Kidney capillary endothelial cell (primary cell): Measurements from ENCODE around the gene MBD1.
"Not testable (repeated sequence)": the region's sequence is repeated elsewhere in the genome, so short reads cannot be mapped to it uniquely, and the experiment has no call there.

Experiments
- DNase-seq: peaks from one replicate; pipeline ENCODE4 v3.0.0-alpha.2; 2018; ENCODE audit warnings: low spot score

Gene MBD1, protein sequence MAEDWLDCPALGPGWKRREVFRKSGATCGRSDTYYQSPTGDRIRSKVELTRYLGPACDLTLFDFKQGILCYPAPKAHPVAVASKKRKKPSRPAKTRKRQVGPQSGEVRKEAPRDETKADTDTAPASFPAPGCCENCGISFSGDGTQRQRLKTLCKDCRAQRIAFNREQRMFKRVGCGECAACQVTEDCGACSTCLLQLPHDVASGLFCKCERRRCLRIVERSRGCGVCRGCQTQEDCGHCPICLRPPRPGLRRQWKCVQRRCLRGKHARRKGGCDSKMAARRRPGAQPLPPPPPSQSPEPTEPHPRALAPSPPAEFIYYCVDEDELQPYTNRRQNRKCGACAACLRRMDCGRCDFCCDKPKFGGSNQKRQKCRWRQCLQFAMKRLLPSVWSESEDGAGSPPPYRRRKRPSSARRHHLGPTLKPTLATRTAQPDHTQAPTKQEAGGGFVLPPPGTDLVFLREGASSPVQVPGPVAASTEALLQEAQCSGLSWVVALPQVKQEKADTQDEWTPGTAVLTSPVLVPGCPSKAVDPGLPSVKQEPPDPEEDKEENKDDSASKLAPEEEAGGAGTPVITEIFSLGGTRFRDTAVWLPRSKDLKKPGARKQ

DNA sequence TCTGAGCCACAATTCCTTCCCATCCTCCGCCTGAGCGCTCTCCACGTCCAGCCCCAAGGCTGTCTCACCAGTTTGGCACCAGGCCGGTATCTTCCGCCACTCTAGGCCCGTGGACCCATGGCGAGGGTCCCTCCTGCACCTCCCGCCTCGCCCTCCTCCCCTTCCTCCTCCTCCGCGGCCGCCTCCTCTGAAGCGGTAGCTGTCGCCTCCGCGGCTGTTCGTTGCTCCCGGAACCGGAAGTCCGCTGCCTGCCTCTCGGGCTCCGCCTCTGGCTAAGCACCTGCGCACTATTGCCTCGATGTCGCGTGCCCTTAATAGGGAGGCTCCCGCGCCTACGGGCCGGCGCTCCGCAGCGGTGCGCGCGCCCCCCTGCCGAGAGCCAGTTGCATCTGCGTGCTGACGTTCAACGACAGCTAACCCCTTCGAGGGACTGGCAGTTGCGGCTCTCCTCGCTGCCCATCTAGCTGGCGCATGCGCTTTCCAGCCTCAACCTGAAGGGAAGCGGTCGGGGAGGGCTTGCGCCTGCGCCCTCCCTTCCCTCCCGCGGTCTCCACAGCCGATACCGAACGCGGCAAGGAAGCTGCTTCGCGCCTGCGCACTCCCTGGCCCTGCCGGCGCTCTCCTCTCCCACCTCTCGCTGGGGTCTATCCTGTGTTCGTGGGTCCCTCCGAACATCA, at the start of gene MBD1:
MBD1 (minus strand) TSS at position 229 of the 677 bp plus-strand sequence. CDS start 1,531 bp downstream, outside the sequence.
- DNase-seq, result peak; percentile 96

DNA sequence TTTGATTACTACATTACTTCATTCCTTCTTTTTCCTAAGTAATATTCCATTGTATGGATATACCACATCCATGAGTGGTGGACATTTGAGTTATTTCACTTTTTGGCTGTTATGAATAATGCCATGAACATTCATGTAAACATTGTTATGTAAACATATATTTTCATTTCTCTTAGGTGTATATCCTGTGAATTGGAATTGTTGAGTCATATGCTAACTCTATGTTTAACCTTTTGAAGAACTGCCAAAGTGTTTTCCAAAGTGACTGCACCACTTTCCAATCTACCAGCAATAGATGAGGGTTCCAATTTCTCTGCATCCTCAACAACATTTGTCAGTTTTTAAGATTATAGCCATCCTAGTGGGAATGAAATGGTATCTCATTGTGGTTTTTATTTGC, 48.9 kb upstream of the MBD1 start:
- DNase-seq, result no peak

DNA sequence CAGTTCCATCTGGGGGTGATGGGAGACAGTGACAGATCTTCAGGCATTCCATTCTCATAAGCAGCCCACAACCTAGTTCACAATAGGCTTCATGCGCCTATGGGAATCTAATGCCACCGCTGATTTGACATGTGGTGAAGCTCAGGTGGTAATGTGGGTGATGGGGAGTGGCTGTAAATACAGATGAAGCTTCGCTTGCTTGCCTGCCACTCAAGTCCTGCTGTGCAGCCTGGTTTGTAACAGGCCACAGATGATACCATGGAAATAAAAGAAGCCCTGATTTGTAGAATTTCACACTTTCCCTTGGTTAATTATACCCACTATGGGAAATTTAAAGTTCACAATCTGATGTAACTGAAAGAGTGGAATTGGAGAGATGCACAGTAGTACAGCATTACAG, 46.7 kb upstream of the MBD1 start:
- DNase-seq, result no peak

DNA sequence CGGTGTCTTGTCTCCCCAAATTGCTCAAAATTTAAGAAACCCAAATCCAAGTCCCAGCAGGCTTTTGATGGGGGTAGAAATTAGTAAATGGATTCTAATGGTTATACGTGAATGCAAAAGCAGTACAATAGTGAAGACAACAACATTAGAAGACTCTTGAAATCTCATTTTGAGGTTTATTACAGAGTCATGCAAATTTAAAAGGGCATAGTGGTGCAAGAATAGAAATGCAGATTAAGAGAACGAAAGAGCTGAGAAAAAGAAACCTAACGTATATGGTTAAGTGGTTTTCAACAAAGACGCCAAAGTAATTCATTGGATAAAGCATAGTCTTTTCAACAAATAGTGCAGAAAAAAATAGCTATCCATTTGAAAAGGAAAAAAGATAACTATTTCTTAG, 39.4 kb upstream of the MBD1 start:
- DNase-seq, result no peak

DNA sequence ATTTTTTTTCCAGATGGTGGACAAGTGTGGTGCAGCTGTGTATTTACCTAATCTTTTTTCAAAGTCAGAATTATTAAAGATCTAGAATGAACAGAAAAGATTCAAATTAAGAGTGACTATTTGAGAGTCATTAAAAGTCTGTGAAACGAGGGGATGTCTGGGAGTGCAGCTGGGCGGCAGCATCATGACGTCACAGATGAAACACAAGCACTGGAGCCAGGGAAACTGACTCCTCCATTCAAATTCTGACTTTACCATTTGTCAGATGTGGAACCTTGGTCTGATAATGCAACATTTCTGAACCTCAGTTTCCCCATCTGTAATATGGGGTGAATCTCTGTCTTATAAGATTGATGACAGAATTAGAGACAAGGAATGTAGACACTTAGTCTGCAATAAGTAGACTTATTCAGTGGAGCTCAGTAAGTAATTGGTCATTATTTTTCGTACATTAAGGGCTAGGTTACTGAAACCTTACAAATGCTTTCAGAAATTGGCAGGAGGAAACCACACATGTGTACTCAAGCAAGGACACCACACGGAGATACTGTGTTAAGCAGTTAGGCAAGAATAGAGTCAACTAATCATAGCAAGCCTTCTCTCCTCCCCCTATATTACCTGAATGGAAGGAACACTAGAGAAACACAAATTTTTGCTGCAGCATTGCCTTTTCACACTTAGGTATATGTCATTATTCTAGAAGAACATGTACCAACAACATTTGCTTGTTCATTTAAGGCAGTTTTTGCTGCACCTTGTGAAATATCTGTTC, 34.0 kb upstream of the MBD1 start:
- DNase-seq, result no peak

DNA sequence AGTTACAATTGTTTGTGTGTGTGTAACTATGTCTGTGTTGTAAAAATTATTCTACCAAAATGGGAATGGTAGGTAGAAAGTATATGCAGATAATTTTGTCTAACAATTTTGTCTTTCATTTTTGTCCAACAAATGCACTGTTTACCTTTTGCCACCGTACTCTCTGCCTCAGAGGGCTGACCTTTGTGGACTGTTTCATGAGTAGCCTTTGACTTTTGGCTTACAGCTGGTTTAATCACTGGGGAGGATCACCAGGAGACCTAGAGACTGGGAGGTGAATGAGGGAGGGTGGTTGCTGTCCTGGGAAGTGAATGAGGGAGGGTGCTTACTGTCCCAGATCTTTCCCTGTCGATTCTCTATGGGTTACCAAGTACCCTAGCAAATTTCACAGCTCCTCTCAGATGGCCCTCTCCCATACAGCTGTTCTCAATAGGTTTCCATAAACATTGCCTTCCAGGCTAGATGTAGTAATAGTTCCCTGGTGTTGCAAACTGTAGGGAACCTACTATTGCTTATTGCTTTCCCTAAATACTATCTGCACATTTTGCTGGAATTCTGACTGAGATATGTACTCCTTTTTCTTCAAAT, 32.6 kb upstream of the MBD1 start:
- DNase-seq, result no peak

DNA sequence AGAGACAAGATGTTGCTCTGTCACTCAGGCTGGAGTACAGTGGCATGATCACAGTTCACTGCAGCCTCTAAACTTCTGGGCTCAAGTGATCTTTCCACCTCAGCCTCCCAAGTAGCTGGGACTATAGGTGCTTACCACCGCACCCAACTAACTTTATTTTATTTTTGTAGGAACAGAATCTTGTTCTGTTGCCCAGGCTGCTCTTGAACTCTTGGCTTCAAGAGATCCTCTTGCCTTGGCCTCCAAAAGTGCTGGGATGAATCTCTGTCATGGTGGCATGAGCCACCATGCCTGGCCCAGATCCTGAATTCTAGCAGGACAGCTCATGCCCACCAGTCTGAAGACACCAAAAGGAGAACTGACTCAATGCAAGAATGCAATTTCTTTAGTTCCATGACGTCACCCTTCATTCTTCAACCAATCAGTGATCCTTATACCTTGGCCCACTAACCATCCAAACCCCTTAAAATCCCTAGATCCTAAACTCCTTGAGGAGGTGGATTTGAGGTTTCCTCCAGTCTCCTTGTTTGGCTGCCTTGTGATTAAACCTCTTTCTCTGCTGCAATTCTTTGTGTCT, 31.8 kb upstream of the MBD1 start:
- DNase-seq, result no peak

DNA sequence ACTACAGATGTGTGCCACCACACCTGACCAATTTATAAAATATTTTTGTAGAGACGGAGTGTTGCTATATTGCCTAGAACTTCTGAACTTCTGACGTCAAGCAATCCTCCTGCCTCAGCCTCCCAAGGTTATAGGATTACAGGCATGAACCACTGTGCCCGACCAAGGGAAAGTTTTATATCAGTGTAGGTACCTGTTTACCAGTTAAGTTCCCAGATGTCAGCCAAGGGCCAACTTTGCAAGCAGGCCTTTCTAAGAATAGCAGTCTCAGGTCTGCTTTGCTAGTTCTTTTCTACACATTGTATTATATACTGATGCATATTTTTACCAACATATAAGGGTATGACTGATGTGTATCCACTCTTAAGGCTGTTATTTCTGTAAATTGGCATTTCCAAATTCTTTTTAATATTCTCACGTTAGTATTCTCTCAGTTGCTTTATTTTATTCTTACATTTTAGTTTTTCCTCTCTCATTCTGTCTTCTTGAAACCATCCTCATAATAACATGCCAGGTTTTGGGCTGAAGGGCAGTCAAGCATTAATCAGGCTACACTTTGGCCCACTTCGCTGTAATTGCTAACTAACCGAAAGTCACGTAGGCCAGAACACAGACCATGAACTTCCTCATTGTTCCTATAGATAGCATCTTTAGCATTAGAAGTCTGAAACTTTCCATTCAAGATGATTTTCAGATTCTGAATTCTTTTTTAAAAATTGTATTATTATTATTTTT, 31.1 kb upstream of the MBD1 start:
- DNase-seq, result no peak

DNA sequence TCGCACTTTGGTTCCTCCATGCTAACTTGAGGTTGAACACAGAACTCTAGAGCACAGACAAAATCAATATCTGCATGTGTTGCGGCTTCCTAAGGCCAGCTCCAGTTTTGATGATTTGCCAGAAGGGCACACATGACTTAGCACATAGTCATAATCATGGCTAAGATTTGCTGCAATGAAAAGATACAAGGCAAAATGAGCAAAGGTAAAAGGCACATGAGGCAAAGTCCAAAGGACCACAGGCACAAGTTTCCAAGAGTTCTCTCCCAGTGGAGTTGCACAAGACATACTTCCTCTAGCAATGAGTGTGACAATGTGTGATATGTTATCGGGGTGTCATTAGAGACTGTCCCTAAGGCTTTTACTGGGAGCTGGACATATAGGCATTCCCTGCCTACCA, 30.3 kb upstream of the MBD1 start:
- DNase-seq, result no peak

DNA sequence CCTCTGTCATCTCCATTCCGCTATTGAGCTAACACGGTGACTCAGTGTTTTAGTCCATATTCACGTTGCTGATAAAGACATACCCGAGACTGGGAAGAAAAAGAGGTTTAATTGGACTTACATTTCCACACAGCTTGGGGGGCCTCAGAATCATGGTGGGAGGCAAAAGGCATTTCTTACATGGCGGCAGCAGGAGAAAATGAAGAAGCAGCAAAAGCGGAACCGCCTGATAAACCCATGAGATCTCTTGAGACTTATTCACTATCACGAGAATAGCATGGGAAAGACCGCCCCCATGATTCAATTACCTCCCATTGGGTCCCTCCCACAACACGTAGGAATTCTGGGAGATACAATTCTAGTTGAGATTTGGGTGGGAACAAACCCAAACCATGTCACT, 28.8 kb upstream of the MBD1 start:
- no peak for DNase-seq

DNA sequence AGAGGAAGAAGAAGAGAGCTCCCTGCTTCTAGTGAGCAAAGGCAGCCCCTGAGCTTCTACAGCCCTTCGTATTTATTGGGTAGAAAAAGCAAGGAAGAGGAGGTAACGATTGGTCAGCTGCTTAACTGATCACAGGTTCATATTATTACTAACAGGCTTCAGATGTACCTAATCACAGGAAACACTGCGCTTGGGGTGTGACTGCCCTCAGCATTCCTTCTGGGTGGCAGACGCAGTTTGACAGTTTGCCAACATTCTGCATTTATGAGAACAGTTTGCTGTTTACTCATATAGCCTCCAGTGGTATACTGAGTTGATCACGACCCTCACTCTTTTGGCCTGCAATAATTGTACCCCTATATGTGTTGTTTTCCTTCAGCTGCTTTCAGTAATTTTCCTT, 27.5 kb upstream of the MBD1 start:
- not testable (repeated sequence) for DNase-seq

DNA sequence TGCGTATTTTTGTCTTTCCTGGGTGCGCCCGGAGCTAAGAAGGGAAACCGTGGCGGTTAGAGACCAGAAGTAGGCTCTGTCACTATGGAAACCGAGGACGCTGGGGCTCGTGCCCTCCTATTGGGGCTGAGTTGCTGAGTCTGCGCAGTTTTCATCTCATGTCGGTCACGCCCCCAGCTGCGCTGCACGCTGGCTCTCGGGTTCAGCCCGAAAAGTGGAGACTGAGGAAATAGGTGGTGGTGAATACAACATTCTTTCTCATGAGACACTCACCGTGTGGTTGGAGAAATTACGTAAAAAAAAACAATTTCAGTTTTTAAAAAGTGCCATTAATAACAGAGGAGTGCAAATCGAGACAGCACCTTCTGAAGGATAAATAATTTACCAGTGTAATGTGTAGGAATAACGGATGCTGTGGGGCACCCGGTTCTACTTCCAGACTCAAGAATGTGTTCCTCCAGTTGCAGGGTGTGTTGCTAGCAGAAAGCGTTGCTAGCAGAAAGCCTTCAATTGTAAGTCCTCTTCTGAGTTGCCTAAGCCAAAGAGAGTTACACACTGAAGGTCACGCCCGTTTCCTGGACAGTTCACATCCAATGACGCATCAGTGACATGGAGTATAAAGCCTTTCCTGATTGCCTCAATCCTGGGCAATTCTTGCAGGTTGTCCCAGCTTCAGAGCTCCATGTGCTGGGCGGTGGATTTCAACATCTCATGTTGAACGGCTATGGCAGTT, 26.6 kb upstream of the MBD1 start:
- peak; percentile 71 for DNase-seq

DNA sequence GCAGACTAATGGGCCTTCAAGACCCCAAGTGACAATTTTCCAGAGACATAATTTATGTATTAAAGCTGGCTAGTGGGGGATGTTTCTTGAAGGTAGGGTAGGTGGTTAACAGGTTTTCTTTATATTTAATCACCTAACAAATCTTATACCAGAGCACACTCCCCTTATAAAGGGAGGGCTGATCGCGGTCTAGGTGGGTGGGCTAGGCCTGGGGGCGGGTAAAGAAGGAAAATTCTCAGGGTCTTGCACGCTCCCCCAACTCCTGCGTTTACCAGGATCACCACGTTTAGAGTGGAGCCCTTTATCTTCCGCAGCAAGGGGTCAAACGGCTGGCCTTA, 26.0 kb upstream of the MBD1 start:
- DNase-seq, result no peak

DNA sequence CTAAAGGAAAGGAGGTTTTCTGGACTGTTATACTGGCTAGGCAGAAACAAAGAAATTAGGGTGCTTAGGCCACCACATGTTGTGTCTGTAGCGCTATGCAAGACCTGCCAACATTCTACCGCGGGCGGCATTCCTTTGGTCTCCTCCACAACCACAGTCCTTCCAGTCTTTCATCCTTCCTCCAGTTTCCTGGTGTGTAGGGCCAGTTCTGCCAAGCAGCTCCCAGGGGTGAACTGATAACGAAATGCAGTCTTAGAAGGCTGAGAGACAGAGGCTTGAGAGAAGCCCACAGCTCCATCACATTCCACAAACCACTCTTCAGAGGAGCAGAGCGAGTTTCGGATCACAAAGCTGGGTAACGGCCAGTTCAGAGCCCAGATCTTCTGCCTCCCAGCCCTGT, 25.6 kb upstream of the MBD1 start:
- no peak for DNase-seq

DNA sequence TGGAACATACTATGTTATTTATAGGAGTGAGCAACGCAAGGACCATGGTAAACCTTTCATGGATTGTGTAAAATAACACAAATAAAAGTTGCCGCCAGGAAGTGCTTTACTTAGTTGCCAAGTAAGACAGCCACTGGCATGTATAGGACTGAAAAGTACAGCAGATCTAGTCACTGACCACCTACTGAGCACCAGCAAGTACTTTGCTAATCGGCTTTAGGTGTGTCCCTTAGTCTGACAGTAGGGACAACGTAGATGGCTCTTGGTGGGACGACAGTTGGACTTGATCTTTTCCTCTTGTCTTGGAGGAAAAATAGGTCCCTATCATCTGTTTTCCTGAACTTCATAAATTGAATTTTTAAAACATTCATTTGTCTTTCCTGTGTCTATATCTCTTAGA, 19.8 kb upstream of the MBD1 start:
- no peak for DNase-seq

DNA sequence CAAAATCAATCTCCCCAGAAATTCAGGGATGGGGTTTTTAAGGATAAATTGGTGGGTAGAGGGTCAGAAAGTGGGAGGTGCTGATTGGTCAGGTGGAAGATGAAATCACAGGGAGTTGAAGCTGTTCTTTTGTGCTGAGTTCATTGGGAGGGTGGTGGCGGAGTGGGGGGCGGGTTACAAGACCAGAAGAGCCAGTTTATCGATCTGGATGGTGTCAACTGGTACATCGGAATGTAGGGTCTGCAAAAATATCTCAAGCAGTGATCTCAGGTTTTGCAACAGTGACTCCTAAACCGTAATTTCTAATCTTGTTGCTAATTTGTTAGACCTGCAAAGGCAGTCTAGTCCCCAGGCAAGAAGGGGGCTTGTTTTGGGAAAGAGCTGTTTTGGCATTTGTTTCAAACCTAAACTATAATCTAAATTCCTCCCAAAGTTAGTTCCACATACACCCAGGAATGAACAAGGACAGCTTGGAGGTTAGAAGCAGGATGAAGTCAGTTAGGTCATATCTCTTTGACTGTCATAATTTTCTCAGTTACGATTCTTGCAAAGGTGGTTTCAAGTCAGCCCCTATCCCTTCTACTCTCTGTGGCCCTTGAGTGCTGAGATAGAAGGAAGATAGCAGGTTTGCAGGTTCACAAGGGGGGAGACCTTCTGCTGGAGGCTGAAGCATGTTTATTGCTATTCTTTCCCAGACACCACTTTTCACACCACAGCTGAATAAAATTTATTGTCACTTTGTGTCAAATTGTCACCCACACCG, 18.5 kb upstream of the MBD1 start:
- DNase-seq, result no peak

DNA sequence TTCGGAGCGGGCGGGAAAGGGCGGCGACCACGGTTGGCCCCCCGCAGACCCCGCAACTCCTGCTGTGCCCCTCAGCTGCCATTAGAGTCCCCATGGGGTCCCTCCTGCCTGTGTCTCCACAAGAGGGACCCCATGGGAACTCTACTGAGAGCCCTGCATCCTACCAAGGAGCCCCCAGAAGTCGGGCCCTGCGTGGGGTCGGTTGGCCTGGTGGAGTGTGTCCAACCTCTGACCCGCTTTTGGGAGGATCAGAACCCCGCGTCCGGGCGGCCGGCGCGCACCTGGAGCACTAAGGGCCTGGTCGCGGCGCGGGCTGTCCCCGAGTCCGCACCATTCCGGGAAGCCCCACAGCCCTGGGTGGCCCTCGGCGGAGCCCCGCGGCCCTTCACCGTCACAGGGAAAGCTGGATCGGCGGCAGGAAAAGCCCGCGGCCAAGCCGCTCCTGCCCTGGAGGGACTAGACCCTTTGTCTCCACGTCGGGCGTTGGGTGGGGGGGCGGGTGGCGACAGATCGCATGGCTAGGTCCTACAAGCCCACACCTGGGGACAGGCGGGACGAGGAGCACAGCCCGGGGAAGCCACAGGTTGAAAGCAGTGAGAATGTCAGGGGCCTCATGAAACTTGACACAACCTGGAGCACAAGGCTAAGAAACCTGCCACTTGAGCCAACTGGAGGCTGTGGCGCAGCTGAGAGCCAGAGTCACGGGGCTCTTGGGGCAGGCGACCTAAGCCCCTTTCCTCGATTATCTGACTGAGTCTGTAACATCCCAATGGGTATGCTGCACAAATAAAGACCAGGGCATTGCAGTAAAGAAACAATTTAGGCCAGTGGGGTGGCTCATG, 17.3 kb upstream of the MBD1 start:
- no peak for DNase-seq

DNA sequence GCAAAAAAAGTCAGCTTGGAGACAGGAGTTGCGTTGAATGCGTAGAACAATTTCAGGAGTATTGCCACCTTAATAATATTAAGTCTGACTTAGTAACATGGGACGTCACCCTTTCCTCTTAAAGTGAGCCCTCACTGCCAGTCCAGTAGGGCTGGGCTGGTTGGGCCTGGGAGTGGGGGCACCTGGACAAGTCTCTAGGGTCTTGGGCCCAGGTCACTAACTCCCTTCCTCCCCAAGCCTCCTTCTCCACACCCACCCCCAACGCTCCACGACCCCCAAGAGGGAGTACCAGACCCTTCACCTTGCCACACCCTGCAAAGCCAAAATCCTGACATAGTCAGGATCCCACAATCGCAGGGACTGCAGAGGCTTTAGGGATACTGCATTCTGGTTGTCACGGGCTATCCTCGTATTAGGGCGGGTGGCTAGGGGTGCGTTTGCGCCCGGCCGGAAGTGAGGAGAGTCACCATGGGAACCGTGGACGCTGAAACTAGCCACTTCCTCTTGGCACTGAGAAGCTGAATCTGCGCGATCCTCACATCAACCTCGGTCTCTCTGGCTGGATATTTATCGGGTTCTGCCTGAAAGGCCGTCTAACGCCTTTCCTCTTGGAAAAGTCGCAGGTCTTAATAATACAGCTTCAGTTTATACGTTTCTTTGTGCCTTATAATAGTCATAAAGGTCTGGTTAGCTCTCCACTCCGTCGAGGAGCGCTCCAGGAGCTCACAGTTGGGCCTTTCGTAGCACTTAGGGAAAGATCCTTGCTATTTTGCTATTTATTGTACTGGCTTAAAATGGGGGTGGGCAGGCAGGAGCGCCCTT, 16.5 kb upstream of the MBD1 start:
- DNase-seq, result peak; percentile 36
